Activated T-cell treated with anti-CD3 and anti-CD28 coated beads, Interleukin-2, amount 50 U/mL, for 1 hour (primary cell): Measurements from ENCODE around the gene MYO1B.

Experiments
- DNase-seq: peaks from one replicate; pipeline ENCODE4 v3.0.0-alpha.2; 2020

The MYO1B gene

GRCh38 chr2:191327484-191327883 lies 82.3 kb downstream of the MYO1B start:
- no peak for DNase-seq

GRCh38 chr2:191328150-191328809 lies 83.1 kb downstream of the MYO1B start:
- DNase-seq: no peak

GRCh38 chr2:191329841-191330240 lies 84.6 kb downstream of the MYO1B start:
- no peak for DNase-seq

GRCh38 chr2:191333911-191334357 lies 88.7 kb downstream of the MYO1B start:
- DNase-seq: no peak

- no peak for DNase-seq
Measured at GRCh38 chr2:191335875-191336464, 90.8 kb downstream of the MYO1B start.

- DNase-seq: no peak
Measured at GRCh38 chr2:191341436-191341835, 96.2 kb downstream of the MYO1B start.

- no peak for DNase-seq
Measured at GRCh38 chr2:191343796-191344338, 98.7 kb downstream of the MYO1B start.

- no peak for DNase-seq
Measured at GRCh38 chr2:191345788-191346187, 100.6 kb downstream of the MYO1B start.

GRCh38 chr2:191347154-191347553 lies 102.0 kb downstream of the MYO1B start:
- no peak for DNase-seq

- DNase-seq: no peak
Measured at GRCh38 chr2:191347881-191348280, 102.7 kb downstream of the MYO1B start.

- no peak for DNase-seq
Measured at GRCh38 chr2:191349990-191350389, 104.8 kb downstream of the MYO1B start.

- no peak for DNase-seq
Measured at GRCh38 chr2:191350826-191351225, 105.6 kb downstream of the MYO1B start.

- no peak for DNase-seq
Measured at GRCh38 chr2:191351298-191351697, 106.1 kb downstream of the MYO1B start.

- no peak for DNase-seq
Measured at GRCh38 chr2:191351921-191352320, 106.7 kb downstream of the MYO1B start.

GRCh38 chr2:191352536-191352935 lies 107.3 kb downstream of the MYO1B start:
- no peak for DNase-seq

- no peak for DNase-seq
Measured at GRCh38 chr2:191355170-191355758, 110.1 kb downstream of the MYO1B start.

GRCh38 chr2:191357678-191358077 lies 112.5 kb downstream of the MYO1B start:
- DNase-seq: no peak

- no peak for DNase-seq
Measured at GRCh38 chr2:191358325-191359025, 113.3 kb downstream of the MYO1B start.

- no peak for DNase-seq
Measured at GRCh38 chr2:191359133-191359532, 113.9 kb downstream of the MYO1B start.

- DNase-seq: no peak
Measured at GRCh38 chr2:191360918-191361317, 115.7 kb downstream of the MYO1B start.

GRCh38 chr2:191362841-191363240 lies 117.6 kb downstream of the MYO1B start:
- DNase-seq: no peak

- no peak for DNase-seq
Measured at GRCh38 chr2:191363267-191363666, 118.1 kb downstream of the MYO1B start.

GRCh38 chr2:191365089-191365488 lies 119.9 kb downstream of the MYO1B start:
- no peak for DNase-seq

- no peak for DNase-seq
Measured at GRCh38 chr2:191366199-191366598, 121.0 kb downstream of the MYO1B start.
